HG03095 (cell line): ENCODE measurements around the gene GPR65.
"Not testable (repeated sequence)": the region's sequence is repeated elsewhere in the genome, so short reads cannot be mapped to it uniquely, and the experiment has no call there.

Experiments used
- ATAC-seq: cut with Tn5 transposase; IDR thresholded peaks from one replicate; pipeline ENCODE4 v1.9.1; 2021; ENCODE audit warnings: moderate library complexity; ENCODE audit not compliant: unreplicated experiment

GPR65 gene

GRCh38 chr14:88003425-88003824, 1.5 kb upstream of the GPR65 start:
- no peak for ATAC-seq

DNA sequence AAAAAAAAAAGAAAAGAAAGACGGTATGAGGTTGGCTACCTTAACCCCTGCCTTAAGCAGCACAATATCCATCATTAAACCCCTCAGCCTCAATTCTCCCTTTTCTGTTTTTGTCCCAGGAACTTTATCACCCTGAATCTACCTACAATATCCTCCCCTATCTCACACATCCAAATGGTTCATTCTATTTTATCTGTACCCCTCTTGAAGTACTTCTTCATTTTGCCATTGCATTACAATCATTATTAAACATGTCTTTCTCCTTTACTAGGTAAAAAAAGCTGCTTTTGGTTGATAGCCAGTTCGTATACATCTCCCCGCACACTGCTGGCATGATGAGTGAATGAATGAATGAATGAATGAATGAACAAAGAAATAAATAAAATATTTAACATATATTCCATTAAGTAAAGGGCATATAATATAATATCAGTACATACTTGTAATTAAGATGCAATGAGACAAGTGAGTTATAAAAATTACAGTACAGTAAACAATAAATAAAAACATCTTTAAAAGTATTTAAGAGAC, 364 bp upstream of the GPR65 start:
- no peak for ATAC-seq

DNA sequence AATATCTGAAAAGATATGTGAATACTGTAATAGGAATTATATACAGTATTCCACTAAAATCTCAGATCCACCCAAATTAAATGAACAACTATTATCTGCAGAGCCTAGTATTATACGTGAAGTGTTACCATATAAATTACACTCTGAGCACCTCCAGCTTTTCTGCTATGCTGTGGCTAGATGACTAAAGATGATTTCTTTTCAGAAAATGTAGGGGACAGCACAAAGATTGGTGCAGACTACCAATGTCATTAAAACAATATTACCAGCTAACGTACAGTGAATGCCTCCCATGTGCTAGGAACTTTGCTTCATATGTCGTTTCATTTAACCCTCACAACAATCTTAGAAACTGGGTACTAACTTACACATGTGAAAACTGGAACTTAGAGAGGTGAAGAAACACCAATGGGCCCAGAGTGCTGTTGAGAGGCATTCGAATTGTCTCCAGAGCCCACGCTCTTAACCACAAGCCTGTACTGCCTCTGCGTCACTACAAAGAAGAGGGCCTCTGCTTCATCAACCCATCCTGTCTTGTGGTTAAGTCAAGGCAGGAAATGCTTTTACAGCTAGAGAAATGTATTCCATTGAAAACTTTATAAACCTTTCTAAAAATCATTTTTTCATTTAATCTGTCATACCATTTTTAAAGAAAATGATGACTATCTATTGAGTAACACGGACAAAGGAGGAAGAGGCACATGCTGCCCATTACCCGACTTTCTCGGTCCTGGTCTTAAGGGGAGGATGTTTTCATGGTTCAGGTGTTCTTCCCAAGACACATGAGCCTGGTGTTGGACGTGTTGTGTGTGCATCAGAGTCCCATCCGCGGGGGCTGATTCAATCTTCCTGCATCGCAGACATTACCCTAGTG, 1.3 kb downstream of the GPR65 start:
- ATAC-seq, result peak; percentile 94

DNA sequence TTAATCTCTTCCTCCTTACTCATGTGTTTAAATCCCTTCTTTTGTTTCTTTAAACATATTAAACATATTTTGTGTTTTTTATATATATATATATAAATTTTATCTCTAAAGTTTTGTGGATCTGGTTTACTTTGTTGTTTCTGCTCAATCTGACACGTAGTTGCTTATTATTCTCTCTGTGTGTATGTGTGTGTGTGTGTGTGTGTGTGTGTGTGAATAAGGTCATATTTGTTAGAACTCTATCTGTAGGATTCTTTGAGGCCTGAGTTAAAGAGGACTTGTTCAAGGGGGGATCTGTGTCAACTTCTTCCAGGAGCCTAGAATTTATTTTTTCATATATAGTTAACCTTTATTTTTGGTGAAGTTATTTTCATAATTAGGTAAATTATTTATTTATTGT, 2.7 kb downstream of the GPR65 start:
- ATAC-seq, result no peak

DNA sequence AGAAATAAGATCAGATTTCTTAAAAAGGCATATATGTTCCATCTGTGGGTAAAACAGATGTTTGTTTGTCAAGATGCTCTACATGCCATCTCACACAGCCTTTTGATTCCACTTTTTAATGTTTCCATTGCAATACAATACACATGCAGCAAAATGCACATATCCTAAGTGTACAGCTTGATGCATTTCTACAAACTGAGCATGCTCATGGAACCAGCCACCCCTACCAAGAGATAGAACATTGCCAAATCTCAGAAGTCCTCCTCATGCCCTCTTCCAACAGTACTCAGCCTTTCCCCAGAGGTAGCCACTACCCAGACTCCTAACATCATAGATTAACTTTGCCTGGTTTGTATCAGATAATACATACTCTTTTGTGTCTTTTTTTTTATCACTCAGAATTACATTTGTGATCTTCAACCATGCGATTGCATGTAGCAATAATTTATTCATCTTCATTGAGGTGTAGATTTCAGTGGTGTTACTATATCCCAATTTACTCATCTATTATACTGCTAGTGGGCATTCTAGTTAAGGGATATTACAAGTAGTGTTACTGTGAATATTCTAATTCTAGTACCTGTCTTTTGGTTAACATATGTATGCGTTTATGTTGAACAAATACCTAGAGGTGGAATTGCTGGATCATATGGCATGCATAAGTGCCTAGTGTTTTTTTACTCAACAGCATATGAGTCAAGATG, 3.3 kb downstream of the GPR65 start:
- ATAC-seq, result no peak

GRCh38 chr14:88009486-88009885, 4.6 kb downstream of the GPR65 start:
- ATAC-seq, result no peak

DNA sequence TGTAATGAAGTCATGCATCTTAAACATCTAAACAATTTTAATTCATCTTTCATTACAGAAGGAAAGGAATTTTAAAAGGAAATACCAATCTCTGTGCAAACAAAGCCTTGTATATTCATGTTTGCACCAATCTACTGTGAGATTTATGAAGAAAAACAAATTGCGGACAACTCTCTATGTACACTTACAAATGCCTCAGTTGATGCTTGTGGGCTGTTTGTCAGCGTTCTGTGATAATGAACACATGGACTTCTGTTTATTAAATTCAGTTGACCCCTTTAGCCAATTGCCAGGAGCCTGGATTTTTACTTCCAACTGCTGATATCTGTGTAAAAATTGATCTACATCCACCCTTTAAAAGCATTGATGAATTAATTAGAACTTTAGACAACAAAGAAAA, 5.4 kb downstream of the GPR65 start:
- ATAC-seq, result no peak

DNA sequence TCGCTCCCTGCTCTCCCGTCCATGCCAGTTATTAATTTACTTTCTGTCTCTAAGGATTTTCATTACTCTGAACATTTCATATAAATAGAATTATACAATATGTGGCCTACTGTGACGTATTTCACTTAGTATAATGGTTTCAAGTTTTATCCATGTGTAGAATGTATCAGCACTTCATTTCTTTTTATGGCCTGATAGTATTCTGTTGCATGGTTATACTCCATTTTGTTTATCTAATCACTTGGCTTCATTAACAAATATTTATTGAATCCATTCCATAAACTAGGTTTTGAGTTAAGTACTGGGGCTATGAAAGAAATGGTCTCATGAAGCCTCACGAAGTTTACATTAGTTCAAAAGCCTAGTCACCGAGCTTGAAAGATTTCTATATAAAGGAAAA, 7.6 kb downstream of the GPR65 start:
- no peak for ATAC-seq

- ATAC-seq, result peak; percentile 95
Measured at GRCh38 chr14:88013750-88014349, 8.9 kb downstream of the GPR65 start.

GRCh38 chr14:88016768-88017167, 11.8 kb downstream of the GPR65 start:
- no peak for ATAC-seq

GRCh38 chr14:88017535-88017934, 12.6 kb downstream of the GPR65 start:
- ATAC-seq, result no peak

DNA sequence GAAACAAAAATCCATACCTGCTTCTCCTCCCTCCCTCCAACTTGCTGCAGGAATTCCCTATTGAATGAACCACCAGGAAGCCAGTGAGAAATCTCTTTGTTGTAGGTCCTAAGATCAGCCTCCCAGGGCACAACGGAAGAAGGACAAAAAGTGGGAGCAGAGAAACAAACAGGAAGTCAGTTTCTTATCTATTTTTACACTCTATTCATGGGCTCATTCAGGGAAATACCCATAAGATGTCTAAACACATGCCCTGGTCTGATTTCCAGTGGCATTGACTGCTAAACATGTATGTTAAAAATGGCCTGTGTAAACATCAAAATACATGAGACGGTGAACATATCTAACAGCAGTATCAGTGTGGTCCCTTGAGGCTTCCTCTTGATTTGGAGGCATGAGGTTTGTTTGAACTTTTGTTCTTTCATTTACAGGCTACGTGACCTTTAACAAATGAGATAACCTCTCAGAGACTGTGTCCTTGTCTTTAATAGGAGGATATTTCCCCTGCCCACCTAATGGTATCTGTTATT, 18.8 kb downstream of the GPR65 start:
- ATAC-seq, result no peak

- not testable (repeated sequence) for ATAC-seq
Measured at GRCh38 chr14:88024252-88025086, 19.5 kb downstream of the GPR65 start.

- ATAC-seq, result no peak
Measured at GRCh38 chr14:88025313-88025712, 20.4 kb downstream of the GPR65 start.

DNA sequence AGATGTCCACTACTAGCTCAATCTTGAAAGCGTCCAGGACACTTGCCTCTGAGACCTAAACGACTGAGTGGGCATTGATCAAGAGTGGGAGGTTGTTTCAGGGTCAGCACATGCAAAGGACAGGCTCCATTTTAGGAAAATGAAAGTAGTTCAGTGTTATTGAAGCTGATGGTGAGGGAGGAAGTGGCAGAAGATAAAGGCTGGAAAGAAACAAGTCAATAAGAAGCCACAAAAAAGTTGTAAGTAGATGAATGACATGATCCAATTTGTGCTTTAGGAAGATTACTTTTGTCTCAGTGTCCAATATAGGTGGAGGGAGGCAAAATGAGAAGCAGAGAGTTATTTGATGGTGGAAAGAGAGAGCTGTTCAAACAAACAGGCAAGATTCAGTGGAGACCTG, 22.0 kb downstream of the GPR65 start:
- no peak for ATAC-seq

- ATAC-seq, result no peak
Measured at GRCh38 chr14:88029500-88029899, 24.6 kb downstream of the GPR65 start.

GRCh38 chr14:88030079-88030478, 25.1 kb downstream of the GPR65 start:
- no peak for ATAC-seq

DNA sequence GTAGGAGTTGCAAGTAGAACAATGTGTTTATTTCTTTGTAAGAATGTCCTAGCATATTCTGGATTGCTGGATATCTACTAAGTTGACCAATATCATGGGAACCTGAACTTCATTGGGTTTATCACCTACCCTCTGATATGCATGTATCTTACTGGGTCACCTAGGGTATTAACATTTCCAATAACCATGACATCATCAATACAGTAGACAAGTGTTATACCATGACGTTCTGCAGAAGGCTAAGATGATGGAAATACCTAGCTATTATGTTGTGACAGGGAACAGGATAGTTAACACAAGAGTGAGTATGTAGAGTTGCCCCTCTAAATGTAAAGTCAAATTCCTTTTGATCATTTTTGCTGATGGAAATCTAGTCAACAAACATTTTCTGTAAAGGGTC, 26.0 kb downstream of the GPR65 start:
- ATAC-seq, result no peak

DNA sequence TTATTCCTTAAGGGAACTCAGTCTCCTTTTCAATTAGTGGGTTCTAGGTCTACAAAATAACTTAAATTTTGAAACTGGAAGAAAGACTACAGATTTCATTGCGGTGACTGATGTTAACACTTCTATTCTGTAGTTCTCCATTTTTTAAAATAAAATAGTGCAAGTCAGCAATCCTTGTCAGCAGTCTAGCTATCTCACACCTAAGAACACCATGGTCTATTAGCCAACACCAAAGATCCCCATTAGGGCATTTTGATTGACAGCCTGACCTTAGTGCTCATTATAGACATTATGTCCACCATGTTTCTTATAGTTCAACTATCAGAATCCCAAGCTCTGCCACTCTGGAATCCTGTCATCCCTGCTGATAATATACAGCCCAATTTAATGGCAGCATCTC, 27.4 kb downstream of the GPR65 start:
- ATAC-seq, result no peak

- ATAC-seq, result no peak
Measured at GRCh38 chr14:88034076-88034475, 29.1 kb downstream of the GPR65 start.

GRCh38 chr14:88036422-88036821, 31.5 kb downstream of the GPR65 start:
- no peak for ATAC-seq
